HG02642 (cell line): ENCODE results near the gene TAC3.

ENCODE experiments used
- ATAC-seq: cut with Tn5 transposase; IDR thresholded peaks from one replicate; pipeline ENCODE4 v1.9.1; 2021; ENCODE audit warnings: mild to moderate bottlenecking; ENCODE audit not compliant: unreplicated experiment, poor library complexity

The TAC3 gene

DNA sequence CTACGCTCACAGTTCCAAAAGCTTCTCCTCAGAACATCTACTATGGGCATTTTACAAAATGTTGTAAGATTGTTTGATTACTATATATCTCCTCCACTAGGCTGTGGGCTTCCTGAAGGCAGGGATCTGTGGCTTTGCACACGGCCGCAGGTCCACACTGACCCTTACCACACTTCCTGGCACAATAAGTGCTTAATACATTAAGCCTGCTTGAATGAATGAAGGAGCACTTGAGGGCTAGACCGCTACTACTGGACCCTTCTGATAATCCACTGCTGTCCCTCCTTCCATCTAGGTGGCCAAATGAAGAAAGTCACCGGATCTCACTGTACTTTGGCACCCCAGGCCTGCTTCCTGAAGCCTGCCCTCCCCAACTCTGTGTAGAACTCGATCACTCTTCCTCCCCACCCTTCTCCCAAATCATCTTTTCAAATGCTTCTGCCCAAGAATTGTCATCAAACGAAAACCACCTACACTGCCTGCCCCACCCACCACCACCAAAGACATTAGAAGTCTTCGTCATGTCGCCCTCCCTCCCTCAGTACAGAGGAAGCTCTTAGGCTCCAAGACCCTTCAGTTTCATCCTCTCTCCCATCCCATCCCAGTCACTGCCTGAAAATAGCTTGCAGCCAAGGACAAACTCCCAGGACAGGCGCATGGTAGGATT is 9.4 kb downstream of the TAC3 start:
- ATAC-seq: no peak

DNA sequence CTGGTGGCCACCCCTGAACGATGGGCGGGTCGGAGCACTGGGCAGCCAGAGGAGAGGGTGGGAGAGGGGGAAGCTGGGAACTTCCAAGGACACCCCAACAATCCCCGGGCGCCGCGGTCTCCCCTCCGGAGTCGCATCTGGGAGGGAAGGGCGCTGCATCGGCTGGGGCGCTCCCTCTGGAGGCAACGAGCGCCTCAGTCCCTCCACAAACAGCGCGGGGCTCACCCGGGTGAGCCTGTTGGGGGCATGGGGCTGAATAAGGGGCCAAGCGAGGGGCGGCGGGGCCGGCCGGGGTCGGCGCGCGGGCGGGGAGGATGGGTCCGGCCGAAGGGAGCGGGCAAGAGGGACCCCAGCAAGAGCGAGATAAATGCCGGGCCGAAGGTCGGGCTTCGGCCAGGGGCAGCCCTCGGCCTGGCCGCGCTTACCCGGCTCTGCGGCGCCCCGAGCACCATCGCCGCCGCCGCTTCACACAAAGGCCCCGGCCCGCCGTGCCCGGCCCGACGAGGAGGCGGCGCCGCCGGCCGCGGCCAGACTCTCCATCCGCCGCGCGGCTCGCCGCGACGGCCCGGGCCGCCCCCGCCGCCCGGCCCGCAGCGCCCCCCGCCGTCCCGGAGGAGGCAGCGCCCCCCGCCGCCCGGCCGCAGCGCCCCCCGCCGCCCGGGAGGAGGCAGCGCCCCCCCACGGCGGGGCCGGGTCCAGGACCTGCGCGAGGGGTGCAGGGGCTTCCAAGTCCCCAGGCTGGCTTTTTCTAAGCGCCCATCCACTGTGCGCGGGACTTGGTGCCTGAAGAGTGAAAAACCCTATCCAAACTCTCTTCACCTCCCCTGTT is 10.1 kb downstream of the TAC3 start, which contains the start of gene ZBTB39:
Gene ZBTB39 (minus strand): TSS at position 567 of the 829 bp plus-strand sequence. CDS start 1,629 bp downstream, outside the sequence.
- peak; percentile 84 for ATAC-seq

DNA sequence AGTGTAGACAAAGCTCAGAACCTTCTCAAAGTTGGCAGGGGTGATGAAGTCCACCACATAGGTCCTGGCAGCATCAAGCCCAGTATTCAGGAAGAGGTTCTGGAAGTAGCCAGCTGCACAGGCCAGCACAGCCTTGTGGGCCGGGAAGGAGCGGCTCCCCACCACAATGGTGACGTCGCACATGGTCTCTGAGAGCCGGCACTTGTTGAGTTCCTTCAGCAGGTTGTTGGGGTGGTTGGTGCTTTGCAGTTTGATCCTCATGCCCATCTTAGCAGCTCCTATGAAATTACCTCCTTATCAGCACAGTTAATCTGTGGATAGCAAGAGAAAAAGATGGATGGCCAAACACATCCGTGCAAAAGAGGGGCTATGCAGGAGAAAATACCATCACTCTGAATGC is 11.7 kb downstream of the TAC3 start:
- ATAC-seq: no peak

GRCh38 chr12:57003395-57003794 is 12.9 kb downstream of the TAC3 start:
- ATAC-seq: no peak

DNA sequence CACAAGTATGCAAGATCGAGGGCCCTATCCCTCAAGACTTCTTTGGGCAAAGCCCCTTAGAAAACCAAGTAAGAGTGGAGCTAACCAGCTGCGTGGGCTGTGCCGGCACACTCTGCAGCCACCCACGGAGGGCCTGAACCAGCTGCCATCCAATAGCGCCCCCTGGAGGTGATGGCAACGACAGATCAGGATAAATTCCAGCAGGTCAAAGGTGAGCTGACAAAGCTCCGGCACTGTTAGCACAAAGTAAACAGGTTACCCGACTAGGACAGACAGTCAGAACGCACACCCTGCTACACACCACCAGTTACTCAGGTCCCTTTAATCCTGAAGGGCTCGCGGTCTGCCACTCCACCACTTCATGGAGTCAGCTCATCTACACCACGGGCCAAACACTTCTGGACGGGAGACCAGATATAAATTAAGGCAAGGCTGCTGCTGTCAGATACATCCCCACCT is 14.9 kb downstream of the TAC3 start:
- ATAC-seq: no peak

DNA sequence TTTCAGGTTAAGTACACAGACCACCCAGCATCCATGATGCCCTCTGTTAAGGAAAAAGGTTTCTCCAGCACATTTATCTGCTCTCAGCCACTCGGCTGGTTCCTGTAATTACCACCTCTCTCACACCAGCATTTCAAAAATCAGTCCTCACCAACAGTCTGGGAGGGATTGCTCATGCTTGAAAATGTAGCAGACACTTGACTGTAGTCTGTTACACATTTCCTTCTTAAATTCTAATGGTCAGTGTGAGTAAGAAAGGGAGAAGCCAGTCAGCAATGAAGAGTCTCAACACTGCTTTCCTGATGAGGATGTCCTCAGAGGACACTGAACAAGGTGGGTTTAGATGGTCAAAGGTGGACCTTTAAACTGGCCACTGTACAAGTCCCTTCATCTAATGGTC is 15.9 kb downstream of the TAC3 start:
- ATAC-seq: no peak

DNA sequence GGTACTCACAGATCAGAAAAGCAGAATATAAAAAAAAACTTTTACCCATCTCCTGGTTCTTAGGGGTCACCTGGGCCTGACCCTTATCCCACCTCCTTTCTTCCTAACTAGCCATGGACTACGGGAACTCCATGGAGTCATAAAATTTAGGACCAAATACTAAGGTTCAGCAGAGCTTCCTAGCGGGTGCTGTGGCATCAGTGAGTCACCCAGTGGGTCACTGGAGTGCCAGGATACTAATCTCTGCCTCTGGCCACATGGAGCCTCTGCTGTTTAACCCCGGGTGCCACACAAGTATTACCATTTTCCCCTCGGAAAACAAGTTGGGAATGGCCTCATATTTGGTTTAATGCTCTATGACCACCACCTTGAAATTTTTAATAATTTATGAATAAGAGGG is 16.9 kb downstream of the TAC3 start:
- no peak for ATAC-seq

DNA sequence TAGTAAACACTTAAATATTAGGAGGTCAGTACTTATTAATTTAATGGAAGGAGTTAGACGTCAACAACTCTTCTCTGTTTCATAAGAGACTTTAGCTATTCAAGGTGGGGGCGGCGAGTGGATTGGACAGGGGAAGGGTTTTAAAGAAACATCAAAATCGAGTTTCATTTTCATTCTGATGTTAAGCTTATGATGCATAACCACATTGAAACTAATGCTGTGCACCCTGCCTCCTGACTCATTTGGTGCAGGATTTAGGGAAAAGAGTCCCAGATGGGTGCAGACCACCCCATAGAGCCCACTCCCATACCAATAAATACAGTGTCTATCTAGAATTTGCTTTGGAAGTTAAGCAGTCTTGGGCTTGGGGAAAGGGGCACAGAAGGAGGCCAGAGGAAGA is 17.3 kb downstream of the TAC3 start:
- peak; percentile 75 for ATAC-seq

GRCh38 chr12:56998316-56998715 is 18.0 kb downstream of the TAC3 start:
- ATAC-seq: no peak

GRCh38 chr12:56996793-56997545 is 19.4 kb downstream of the TAC3 start:
- ATAC-seq: no peak

GRCh38 chr12:56995930-56996496 is 20.3 kb downstream of the TAC3 start:
- no peak for ATAC-seq

- no peak for ATAC-seq
These were observed 21.0 kb downstream of the TAC3 start for GRCh38 chr12:56995201-56995929.

DNA sequence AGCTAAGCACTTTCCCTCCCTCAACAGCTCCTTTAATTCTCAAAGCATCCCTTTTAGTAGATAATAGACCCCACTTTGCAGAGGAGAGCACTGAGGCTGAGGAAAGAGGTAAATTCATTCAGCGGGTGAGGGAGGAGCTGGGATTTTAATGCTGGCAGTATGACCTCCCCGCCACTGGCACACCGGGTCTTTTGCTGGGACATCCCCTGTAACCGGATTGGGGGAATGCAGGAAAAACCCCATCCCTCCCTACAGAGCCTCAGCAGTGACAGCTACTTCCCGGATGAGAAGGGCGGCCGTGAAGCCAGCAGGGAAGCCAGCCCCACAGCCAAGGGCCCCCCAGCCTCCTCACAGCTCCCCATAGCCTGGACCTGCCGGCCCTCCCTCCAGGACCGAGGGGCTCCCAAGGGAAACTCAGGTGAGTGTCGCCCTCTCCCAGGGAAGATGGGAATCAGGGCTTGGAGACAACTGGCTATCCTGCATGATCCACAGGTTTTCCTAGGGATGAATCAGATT is 22.0 kb downstream of the TAC3 start:
- ATAC-seq: no peak

- no peak for ATAC-seq
These were observed 23.0 kb downstream of the TAC3 start for GRCh38 chr12:56993346-56993745.

GRCh38 chr12:56991319-56992246 is 24.7 kb downstream of the TAC3 start:
- no peak for ATAC-seq

DNA sequence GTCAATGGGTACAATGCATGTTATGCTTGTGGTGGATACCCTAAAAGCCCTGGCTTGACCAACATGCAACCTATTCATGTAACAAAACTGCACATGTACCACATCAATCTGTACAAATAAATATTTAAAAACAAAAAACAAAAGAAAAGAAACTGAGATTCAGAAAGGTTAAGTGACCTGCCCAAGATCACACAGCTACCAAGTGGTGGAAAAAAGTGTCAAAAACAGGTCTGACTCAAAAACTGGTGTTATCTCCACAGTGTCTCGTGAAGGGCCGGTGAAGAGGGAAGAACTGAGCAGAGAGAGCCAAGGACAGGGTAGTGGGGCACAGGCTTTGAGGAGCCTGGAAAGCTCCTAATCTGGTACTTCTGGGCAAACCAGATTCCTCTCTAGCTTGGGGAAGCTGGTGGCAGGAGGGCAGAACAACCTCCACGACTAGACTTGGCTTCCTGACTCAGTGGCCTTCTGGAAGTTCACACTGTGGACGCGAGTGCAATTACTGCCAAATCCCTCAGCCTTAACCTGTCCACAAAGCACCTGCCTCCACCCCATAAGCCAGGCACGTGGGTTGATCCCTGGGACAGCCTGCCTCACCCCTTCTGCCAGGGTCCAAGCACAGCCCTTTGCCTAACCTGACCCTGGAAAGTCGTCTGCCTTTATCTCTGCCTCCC is 25.5 kb downstream of the TAC3 start:
- no peak for ATAC-seq

GRCh38 chr12:56989861-56990610 is 26.3 kb downstream of the TAC3 start:
- no peak for ATAC-seq
